ENCODE measurements around the gene TGOLN2.

DNA sequence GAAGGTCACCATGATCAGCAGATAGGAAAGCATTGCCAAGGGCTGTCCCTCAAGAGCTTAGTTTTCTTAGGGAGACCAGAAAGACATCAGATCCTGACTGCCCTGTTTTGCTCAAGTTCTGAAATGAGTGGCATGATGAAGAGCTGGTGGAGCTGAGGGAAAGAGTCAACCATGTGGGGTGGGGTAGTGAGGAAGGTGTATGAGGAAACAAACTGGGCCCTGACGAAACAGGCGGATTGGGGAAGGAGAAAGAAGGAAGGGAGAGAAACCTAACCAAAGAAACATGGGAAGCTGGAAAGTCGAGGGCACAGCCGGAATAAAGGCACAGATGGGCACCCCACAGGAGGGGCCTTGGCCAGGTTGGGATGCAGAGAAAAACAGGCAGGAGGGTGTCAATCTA is 8.0 kb downstream of the TGOLN2 start:
- TF ChIP-seq GABPA (IDR thresholded peaks at IDR 0.05 in 1 of 2, conservative IDR thresholded peaks at IDR 0.05 in 1 of 2) = no peak
- no peak for TF ChIP-seq YY1 (IDR thresholded peaks at IDR 0.05)
- no peak for TF ChIP-seq CTCF (IDR thresholded peaks at IDR 0.05; ENCODE audit: low read depth, low read length, missing input control)
- TF ChIP-seq FOXA1 (IDR thresholded peaks at IDR 0.05) = no peak
- TF ChIP-seq JUND (IDR thresholded peaks at IDR 0.05) = no peak
- no peak for TF ChIP-seq TAF1 (conservative IDR thresholded peaks at IDR 0.05)
- no peak for TF ChIP-seq RAD21 (IDR thresholded peaks at IDR 0.05)
- TF ChIP-seq, protein P1, sequence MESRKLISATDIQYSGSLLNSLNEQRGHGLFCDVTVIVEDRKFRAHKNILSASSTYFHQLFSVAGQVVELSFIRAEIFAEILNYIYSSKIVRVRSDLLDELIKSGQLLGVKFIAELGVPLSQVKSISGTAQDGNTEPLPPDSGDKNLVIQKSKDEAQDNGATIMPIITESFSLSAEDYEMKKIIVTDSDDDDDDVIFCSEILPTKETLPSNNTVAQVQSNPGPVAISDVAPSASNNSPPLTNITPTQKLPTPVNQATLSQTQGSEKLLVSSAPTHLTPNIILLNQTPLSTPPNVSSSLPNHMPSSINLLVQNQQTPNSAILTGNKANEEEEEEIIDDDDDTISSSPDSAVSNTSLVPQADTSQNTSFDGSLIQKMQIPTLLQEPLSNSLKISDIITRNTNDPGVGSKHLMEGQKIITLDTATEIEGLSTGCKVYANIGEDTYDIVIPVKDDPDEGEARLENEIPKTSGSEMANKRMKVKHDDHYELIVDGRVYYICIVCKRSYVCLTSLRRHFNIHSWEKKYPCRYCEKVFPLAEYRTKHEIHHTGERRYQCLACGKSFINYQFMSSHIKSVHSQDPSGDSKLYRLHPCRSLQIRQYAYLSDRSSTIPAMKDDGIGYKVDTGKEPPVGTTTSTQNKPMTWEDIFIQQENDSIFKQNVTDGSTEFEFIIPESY (IDR thresholded peaks at IDR 0.05) = no peak
- TF ChIP-seq EGR1 (IDR thresholded peaks at IDR 0.05; ENCODE audit: low read depth in 2 of 2) = no peak
- TF ChIP-seq, protein P2, sequence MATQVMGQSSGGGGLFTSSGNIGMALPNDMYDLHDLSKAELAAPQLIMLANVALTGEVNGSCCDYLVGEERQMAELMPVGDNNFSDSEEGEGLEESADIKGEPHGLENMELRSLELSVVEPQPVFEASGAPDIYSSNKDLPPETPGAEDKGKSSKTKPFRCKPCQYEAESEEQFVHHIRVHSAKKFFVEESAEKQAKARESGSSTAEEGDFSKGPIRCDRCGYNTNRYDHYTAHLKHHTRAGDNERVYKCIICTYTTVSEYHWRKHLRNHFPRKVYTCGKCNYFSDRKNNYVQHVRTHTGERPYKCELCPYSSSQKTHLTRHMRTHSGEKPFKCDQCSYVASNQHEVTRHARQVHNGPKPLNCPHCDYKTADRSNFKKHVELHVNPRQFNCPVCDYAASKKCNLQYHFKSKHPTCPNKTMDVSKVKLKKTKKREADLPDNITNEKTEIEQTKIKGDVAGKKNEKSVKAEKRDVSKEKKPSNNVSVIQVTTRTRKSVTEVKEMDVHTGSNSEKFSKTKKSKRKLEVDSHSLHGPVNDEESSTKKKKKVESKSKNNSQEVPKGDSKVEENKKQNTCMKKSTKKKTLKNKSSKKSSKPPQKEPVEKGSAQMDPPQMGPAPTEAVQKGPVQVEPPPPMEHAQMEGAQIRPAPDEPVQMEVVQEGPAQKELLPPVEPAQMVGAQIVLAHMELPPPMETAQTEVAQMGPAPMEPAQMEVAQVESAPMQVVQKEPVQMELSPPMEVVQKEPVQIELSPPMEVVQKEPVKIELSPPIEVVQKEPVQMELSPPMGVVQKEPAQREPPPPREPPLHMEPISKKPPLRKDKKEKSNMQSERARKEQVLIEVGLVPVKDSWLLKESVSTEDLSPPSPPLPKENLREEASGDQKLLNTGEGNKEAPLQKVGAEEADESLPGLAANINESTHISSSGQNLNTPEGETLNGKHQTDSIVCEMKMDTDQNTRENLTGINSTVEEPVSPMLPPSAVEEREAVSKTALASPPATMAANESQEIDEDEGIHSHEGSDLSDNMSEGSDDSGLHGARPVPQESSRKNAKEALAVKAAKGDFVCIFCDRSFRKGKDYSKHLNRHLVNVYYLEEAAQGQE (IDR thresholded peaks at IDR 0.05) = no peak
- TF ChIP-seq SP1 (IDR thresholded peaks at IDR 0.05) = no peak
- TF ChIP-seq HNF4A (conservative IDR thresholded peaks at IDR 0.05) = no peak
- no peak for TF ChIP-seq FOXA2 (IDR thresholded peaks at IDR 0.05)
- no peak for TF ChIP-seq HNF4G (IDR thresholded peaks at IDR 0.05)
